Activated CD4-positive, alpha-beta T cell treated with anti-CD3 and anti-CD28 coated beads, Interleukin-2, amount 50 U/mL, for 16 hours (primary cell): Measurements from ENCODE around the gene MYMK.

Source experiments
- DNase-seq: peaks from one replicate; pipeline ENCODE4 v3.0.0-alpha.2; 2020

Gene MYMK

GRCh38 chr9:133516256-133516960 is 8.4 kb downstream of the MYMK start:
- no peak for DNase-seq

DNA sequence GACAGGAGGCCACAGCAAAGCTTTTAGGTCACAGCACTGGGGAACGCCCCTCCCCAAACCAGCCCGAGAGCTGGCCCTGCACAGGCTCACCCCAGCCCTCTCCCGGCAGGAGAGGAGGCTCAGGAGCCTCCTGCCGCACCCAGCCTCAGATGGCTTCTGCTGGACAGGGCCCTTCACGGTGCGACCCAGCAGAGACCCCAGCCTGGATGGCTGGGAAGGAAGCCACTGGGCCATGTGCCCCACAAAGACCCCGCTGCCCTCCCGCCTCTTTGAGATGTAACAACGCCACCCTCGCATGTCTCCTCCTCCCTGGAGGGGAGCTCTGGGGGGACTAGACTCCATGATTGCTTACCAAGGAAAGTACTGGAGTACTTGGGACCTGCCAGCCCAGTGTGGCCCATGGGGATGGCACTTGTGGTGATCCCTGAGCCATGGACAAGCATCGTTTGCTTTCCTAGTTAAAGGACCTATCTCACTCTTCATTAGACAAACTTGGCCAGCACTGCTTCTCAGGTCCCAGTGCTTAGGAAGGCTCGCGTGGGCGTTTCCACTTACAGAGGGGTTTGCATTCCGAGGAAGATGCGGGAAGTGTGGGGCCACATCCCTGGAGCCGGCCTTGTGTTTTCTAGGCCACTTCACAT is 9.0 kb downstream of the MYMK start:
- DNase-seq = no peak

DNA sequence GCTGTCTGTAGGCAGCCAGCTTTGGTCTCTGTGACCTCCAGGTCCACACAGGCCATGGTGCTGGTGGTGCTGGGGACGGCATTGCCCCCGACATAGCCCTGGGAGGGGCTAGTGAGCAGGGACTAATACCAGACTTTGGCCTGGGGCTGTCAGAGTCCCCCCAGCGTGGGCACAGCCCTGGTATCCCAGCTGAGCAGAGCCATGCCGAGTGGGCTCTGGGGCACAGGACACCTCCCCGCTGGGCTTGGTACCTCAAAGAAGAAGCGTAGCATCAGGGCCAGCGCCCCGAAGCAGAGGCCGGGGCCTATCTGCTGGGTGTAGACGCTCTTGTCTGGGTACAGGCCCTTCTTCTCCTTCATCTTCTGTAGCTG is 9.5 kb downstream of the MYMK start:
- no peak for DNase-seq

DNA sequence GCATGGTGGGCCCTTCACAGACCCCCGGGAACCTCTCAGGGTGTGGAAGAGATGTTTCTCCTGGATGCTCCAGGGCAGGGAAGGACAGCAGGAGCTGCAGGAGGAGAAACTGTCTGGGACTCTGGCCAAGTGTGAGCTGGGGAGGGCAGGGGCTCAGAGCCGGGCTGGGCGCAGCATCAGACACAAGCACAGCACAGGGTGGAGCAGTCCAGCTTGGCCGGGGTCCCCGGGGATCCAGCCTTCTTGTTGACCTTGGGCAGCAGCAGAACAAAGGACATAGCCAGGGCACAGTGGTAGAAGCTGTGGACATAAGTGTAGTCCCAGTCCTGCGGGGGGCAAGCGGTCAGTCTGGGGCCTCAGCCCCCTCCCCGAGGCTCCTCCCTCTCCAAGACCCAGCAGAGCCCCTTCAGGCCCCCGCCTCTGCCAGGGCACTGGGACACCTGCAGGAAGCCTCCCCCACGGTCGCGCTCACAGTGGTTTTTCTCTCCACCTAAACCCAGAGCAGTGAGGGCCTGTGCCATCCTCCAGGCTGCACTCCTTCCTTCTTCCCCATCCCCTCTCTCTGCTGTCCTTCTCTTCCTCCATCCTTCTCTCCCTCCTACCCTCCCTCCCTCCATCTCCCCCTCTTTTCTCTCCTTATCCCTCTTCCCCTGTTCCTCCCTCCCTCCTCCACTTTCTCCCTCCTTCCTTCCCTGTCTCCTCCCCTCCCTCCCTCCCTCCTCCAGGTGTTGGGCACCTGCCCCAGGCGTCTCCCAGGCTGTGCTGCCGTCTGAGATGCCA is 10.1 kb downstream of the MYMK start:
- DNase-seq = no peak

DNA sequence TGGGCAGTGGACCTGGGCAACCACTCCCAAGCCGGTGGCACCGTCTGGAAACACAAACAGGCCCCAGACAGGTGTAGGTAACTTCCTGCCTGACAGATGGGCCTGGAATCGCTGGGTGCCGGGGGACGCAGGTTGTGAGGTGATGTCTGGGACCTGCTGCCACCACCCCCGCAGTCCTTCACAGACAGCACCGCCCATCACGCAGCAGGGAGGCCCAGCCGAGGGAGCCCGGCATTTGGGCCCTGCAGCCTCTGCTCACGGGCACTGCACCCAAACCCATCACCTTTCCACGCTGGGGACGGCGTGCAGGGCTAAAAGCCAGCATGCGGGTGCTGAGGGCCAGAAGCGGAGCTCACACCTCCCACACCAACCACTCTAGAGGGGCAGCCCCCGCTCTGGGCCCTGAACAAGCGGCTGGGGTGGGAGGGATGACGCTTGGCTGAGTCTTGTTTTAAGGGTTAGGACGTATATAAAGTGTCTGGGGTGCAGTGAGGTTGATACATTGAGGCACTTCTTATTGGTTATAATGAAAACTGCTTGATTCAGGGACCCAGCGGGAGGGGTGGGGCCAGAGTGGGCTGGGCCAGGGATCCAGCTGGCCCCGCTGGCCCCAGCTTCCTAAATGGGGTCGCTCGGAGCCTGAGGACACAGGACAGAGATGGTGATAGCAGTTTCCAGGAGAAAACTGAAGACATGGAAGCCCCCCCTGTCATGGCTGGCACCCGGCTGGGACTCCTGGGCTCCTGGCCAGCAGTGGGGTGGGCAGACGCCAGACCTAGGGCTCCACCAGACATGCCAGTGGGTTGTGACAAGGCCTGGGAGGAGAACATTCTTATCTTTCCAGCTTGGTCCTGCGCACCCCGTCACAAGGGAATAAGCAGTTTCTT is 11.3 kb downstream of the MYMK start:
- DNase-seq = no peak

DNA sequence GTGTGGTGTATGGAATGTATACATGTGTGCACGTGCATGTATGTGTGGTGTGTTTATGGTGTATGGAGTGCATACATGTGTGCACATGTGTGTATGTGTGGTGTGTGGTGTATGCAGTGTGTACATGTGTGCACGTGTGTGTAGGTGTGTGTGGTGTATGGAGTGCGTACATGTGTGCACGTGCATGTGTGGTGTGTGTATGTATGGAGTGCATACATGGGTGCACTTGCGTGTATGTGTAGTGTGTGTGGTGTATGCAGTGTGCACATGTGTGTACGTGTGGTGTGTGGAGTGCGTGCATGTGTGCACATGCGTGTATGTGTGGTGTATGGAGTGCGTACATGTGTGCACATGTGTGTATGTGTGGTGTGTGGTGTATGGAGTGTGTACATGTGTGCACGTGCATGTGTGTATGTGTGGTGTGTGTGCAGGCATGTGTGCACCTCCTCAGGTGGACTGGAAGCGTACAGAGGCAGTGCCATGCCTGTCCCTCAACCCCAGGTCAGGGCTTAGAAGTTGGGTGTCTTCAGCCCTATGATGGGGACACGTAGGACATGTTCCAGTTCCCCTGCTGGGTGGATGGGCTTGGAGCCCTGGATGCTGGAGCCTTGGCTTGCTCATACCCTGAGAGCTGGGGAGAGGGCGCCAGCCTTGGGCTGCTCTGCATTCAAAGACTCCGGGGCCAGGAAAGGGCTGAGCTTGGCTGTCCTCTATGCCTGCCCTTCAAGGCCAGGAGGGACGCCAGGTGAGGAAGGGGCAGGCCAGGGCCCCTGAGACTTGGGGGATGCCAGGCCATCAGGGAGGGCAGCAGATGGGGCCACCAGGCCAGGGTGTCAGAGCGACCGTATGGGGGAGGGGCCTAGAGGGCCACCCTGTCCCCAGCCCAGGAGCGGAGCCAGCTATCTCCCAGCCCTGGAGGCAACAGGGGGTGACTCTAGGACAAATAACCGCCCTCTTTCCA is 12.2 kb downstream of the MYMK start:
- no peak for DNase-seq

DNA sequence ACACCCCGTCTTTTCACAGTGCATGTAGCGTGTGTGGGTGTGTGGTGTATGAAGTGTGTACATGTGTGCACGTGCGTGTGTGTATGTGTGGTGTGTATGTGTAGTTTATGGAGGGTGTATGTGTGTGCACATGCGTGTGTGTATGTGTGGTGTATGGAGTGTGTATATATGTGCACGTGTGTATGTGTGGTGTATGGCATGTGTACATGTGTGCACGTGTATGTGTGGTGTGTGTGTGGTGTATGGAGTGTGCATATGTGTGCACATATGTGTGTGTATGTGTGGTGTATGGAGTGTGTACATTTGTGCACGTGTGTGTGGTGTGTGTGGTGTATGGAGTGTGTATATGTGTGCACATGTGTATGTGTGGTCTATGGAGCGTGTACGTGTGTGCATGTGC is 13.2 kb downstream of the MYMK start:
- no peak for DNase-seq

DNA sequence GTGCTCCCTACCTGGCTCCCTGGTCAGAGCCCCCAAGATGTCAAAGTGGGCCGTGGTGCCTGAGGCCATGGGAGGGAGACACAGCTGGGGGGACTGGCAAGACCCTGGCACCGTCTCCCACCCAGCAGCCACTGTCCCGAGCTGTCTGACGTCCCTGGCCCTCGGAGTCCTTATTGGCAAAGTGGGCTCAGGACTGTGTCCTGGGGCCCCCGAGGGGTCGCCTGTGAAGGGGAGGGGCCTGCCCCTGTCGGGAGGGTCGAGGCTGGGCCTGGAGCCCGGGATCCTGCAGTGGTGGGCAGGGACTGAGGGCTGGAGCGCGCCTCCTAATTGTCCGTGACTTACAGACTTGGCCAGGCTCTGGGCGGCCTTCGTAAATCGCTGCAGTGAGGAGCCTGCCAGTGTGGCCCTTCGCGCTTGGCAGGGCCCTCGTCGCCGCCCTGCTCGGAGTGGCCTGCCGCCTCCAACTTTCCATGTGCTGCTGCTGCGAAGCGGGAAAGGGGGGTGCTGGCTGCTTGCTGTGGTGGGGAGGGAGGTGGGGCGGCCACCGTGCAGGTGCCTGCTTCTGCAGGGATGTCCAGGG is 13.7 kb downstream of the MYMK start:
- DNase-seq = no peak

DNA sequence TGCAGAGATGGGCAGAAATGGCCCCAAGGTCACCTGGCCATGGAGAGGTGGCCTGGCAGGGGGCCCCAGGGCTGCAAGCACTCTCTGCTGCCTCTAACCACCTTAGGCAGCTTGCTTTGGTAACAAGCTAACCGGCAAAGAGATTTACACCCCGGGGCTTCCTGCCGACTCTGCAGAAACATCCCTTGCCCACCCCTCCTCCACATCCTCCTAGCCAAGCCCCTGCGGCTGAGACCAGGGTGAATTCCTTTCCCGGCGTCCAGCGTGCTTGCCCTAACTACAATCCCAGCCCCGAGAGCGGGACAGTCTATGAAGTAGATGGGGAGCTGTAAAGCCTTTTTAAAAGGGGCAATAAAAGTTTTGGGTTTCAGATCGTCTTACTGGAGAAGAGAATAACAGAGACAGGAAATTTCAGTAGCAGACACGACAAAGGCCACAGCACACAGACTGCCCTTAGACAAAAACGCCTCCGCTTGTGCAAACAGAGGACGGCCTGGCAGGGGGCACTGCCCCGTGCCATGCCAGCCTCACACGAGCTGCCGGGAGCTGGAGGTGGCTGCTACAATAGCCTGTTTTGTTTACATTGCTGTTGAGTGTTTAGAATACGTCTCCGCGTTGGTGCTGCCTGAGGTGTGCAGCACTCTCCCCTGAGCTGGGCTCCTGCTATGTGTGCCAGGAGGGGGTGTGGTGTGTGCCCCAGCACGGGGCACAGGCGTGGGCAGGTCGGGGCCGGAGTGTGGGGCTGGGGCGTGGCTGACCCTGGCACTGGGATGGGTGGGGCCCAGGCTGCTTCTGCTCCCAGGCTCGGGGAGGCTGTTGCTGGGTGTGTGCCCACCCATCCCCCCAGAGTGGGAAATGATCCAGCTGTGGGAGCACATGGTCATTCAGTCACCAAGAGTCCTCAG is 15.3 kb downstream of the MYMK start:
- DNase-seq = no peak

DNA sequence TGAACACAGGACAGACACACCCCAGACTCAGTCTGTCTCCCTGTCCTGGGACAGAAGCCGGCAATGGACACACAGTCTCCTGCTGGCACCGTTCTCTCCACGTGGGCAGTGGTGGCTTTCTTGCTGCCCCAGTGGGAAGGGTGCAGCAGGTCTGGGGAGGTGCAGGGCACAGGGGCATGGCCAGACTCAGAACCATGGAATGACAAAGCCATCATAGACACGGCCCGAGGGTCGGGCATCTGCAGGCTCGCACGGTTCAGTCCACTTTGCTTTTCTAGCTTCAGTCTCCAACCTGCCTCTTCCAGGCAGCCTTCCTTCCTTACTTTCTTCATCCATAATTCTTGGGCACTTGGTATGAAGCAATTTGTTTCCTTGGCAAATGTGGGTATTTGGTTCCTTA is 16.7 kb downstream of the MYMK start:
- no peak for DNase-seq

- DNase-seq = no peak
These were observed 17.4 kb downstream of the MYMK start for GRCh38 chr9:133507246-133507965.

DNA sequence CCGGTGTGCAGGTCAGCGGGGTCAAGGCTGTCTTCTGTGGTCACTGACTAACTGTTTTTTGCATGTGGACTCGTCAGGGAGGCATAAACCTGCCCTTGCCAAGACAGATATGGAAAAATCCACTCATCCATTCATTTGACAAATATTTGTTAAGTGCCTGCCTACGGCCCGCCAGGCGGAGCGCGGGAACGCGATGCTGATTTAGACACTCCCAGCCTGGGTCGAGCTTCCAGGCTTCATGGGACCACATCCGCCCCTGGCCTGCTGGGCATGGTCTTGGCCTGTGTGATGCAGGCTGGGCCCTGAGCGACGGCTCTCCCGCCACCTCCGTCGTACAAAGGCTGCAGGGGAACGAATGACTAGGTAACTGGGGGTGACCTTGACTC is 18.1 kb downstream of the MYMK start:
- no peak for DNase-seq

- no peak for DNase-seq
These were observed 18.7 kb downstream of the MYMK start for GRCh38 chr9:133505901-133506652.

DNA sequence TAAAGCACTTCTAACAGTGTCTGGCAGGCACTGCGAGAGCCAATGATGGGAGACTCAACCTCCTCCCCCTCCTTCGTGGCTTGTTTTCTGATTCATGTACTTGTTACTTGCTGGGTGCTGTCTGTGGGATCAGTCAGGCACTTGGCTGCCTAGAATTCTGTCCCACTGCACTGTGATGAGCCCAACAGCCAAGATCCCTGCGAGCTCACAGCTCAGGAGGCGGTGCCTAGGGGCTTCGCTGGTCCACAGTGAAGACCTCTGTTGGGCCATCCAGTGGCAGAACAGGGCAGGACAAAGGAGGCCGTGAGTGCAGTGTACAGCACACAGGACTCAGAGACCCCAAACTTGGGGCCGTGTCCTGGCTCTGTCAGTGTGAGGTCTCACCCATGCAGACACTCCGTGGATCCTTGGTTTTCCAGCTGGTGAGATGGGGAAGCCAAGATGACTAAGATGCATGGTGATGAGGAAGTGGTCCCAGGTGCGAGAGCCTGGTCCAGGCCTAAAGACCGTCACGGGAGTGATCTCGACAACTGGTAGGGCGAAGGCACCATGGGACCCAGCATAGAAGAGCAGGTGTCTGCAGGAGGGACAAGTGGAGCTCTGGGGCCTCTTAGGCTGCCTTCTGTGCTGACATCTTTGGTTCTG is 19.5 kb downstream of the MYMK start:
- DNase-seq = no peak

- no peak for DNase-seq
These were observed 22.6 kb downstream of the MYMK start for GRCh38 chr9:133502112-133502511.

- no peak for DNase-seq
These were observed 24.9 kb downstream of the MYMK start for GRCh38 chr9:133499892-133500270.

DNA sequence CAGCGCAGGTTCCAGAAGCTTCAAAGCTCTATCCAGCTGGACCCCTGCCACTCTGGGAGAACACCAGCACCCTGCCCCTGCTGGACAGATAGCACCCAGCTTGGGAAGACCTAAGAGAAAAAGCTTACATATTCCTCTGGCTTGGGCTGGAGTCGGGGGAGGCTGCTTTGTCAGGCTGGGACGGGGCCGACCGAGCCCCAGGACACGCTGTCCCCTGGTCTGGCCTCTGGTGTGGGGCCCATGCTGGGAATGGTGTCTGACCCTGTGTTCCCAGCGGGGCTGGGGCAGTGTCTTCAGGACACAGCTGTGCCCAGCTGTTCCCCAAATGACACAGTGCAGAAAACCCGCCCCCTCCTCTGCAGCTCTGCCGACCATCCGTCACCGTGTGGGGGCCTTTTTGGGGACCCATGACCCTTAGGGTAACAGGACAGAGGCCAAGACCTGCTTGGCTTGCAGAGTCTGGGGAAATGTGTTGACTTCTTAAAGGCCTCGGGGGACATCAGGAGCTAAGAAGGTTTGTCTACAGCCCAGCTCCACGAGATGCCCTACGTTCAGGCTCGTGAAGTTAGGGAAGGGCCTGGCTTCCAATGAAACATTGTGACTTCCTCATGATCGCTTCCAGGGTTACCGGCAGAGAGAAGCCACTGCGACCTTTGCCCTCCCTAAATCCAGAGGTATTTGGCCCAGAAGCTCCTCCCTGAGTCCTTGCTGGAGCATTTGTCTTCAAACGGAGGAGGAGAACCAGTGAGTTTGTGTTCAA is 25.4 kb downstream of the MYMK start:
- no peak for DNase-seq
